Neuronal stem cell (in vitro differentiated cells): ENCODE data around the gene ZFAND3.

ENCODE experiments used
- DNase-seq: peaks from one replicate; pipeline ENCODE4 v3.0.0-alpha.2; 2013; ENCODE audit warnings: low spot score
- H2AFZ ChIP-seq: one replicate; pipeline ENCODE4 v1.6.1; 2013; ENCODE audit warnings: mild to moderate bottlenecking, low read length, inconsistent platforms
- H2AK5ac ChIP-seq: 2 replicates; pipeline ENCODE4 v1.6.1; 2013; ENCODE audit warnings: low read depth, mild to moderate bottlenecking, inconsistent platforms, low read length, moderate library complexity, mixed read lengths
- H2BK120ac ChIP-seq: 2 replicates; pipeline ENCODE4 v1.6.1; 2013; ENCODE audit warnings: low read depth, mild to moderate bottlenecking, inconsistent platforms, low read length, moderate library complexity, mixed read lengths
- H2BK12ac ChIP-seq: one replicate; pipeline ENCODE4 v1.6.1; 2013; ENCODE audit warnings: low read length, inconsistent platforms
- H2BK15ac ChIP-seq: 2 replicates; pipeline ENCODE4 v1.6.1; 2013; ENCODE audit warnings: mild to moderate bottlenecking, low read length, inconsistent platforms, mixed read lengths
- H2BK5ac ChIP-seq: one replicate; pipeline ENCODE4 v1.6.1; 2013; ENCODE audit warnings: inconsistent platforms, mild to moderate bottlenecking, low read length, moderate library complexity
- H3K14ac ChIP-seq: one replicate; pipeline ENCODE4 v1.6.1; 2013; ENCODE audit warnings: low read length, inconsistent platforms
- H3K18ac ChIP-seq: 2 replicates; pipeline ENCODE4 v1.6.1; 2013; ENCODE audit warnings: low read length, inconsistent platforms
- H3K23ac ChIP-seq: 2 replicates; pipeline ENCODE4 v1.6.1; 2013; ENCODE audit warnings: low read depth, mild to moderate bottlenecking, mixed read lengths, low read length, inconsistent platforms; ENCODE audit not compliant: poor library complexity
- H3K27ac ChIP-seq: replicated peaks from 3 replicates; pipeline ENCODE4 v1.5.1; 2013; ENCODE audit warnings: low read length, inconsistent platforms
- H3K27me3 ChIP-seq, 3 experiments: 2 replicates each; pipeline ENCODE4 v1.6.1; 2013; ENCODE audit warnings: low read length in 3 of 3, mild to moderate bottlenecking in 2 of 3, inconsistent platforms in 1 of 3, low read depth in 1 of 3, mixed read lengths in 1 of 3, moderate library complexity in 1 of 3; ENCODE audit not compliant: control insufficient read depth in 3 of 3, insufficient read depth in 3 of 3
- H3K36me3 ChIP-seq, 2 donors: replicated peaks in 1 of 2; 2 replicates each; pipeline ENCODE4 v1.6.1; 2013; ENCODE audit warnings: low read length in 2 of 2; ENCODE audit not compliant: control insufficient read depth in 2 of 2, insufficient read depth in 2 of 2
- H3K4ac ChIP-seq: 2 replicates; pipeline ENCODE4 v1.6.1; 2013; ENCODE audit warnings: inconsistent platforms, mild to moderate bottlenecking, low read length, moderate library complexity
- H3K4me1 ChIP-seq, 2 donors: 1 replicate in 1 of 2; 2 replicates in 1 of 2; pipeline ENCODE4 v1.6.1; 2013; ENCODE audit warnings: low read length in 2 of 2, low read depth in 1 of 2; ENCODE audit not compliant: control insufficient read depth in 2 of 2, insufficient read depth in 1 of 2
- H3K4me2 ChIP-seq: one replicate; pipeline ENCODE4 v1.6.1; 2013; ENCODE audit warnings: mild to moderate bottlenecking, low read length, inconsistent platforms; ENCODE audit not compliant: insufficient read depth, poor library complexity, severe bottlenecking
- H3K4me3 ChIP-seq, 2 donors: 2 replicates each; pipeline ENCODE4 v1.5.1; 2013; ENCODE audit warnings: low read length in 2 of 2, mild to moderate bottlenecking in 2 of 2, inconsistent platforms in 1 of 2, moderate library complexity in 1 of 2
- H3K79me1 ChIP-seq: one replicate; pipeline ENCODE4 v1.6.1; 2013; ENCODE audit warnings: low read depth, mild to moderate bottlenecking, inconsistent platforms, low read length, moderate library complexity
- H3K9ac ChIP-seq: one replicate; pipeline ENCODE4 v1.6.1; 2013; ENCODE audit warnings: mild to moderate bottlenecking, low read depth, low read length, inconsistent platforms; ENCODE audit not compliant: poor library complexity
- H3K9me3 ChIP-seq, 2 donors: replicated peaks in 1 of 2; 2 replicates each; pipeline versions ENCODE3 to v1.6.1; 2013; ENCODE audit warnings: low read length in 2 of 2, mild to moderate bottlenecking in 2 of 2, inconsistent platforms in 1 of 2, low read depth in 1 of 2, mixed read lengths in 1 of 2, moderate library complexity in 1 of 2; ENCODE audit not compliant: control insufficient read depth in 2 of 2, insufficient read depth in 1 of 2
- H4K8ac ChIP-seq: one replicate; pipeline ENCODE4 v1.6.1; 2013; ENCODE audit warnings: low read depth, mild to moderate bottlenecking, inconsistent platforms, low read length, moderate library complexity
- H4K91ac ChIP-seq: one replicate; pipeline ENCODE4 v1.6.1; 2013; ENCODE audit warnings: low read length, low read depth, mild to moderate bottlenecking, inconsistent platforms; ENCODE audit not compliant: poor library complexity
- WGBS, 2 donors: extraction: QIAGEN DNeasy Blood & Tissue Kit; methylation state at CpG; one replicate each; pipeline ENCODE4 v1.1.7; 2013; ENCODE audit warnings: missing lambda C conversion rate in 2 of 2, mixed read lengths in 1 of 2; ENCODE audit not compliant: insufficient read length in 2 of 2, insufficient replicate concordance in 1 of 2; ENCODE audit errors: extremely low coverage in 2 of 2; 5-methylcytosine and 5-hydroxymethylcytosine counted together

The ZFAND3 gene

DNA sequence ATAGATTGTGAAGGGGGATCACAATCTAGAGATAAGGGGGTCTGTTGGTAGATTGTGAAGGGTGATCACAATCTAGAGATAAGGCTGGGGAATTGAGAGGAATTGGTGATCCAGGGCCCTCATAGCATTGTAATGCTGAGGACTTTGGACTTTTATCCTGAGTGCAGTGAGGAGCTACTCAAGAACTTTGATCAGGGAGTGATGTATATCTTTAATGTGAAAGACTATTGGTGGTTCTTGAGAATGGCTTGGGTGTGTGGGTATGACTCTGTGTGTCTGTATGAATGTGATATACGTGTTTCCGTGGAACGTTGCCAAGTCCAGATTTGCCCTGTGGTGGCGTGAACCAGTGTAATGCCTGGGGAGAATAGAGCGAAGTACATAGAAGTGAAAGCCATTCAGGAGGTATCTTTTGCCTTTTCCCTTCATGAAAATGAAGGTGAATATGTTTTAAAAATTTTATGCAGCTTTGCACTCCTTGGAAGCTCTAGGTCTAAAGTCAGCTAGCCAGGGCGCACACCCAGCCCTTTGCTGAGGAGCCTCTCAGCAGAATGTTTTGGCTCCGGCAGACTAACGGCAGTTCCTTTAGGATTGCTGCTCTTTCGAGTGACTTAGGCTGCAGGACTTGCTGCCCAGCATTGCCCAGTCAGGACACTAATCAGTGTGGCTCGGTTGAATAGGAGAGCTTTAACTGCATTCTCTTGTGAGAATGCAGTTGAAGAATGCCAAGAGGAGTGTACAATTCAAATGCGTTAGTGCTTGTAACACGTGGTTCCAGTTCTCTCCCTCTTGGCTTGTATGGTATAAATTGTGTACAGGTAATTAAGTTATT lies 3.5 kb downstream of the ZFAND3 start:
- H2BK15ac ChIP-seq = no peak overlapping the region
- H3K18ac ChIP-seq = no peak overlapping the region
- DNase-seq = peak; percentile 57
- no peak overlapping the region for H3K9ac ChIP-seq
- no peak overlapping the region for H3K14ac ChIP-seq
- H3K27me3 ChIP-seq = no peaks in the 10 kb centered on the region
- H3K79me1 ChIP-seq = peaks cover 5% of the 10 kb centered on the region
- H3K36me3 ChIP-seq = peaks cover 0 to 10% of the 10 kb centered on the region in 2 donors
- no peak overlapping the region for H2BK5ac ChIP-seq
- H2AFZ ChIP-seq = no peak overlapping the region
- no peaks in the 10 kb centered on the region for H3K9me3 ChIP-seq
- peak overlapping the region; percentile 62 for H3K27ac ChIP-seq
- no peak overlapping the region for H3K23ac ChIP-seq
- no peak overlapping the region for H3K4me2 ChIP-seq
- peaks cover 5 to 14% of the 10 kb centered on the region in 2 donors for H3K4me1 ChIP-seq
- no CpG with 5 or more reads among the region's 12 CpGs for WGBS, 2 donors
- H4K91ac ChIP-seq = no peak overlapping the region
- H3K4ac ChIP-seq = no peak overlapping the region
- no peak overlapping the region for H3K4me3 ChIP-seq
- H4K8ac ChIP-seq = no peak overlapping the region
- H2BK120ac ChIP-seq = no peak overlapping the region
- no peak overlapping the region for H2BK12ac ChIP-seq
- H2AK5ac ChIP-seq = no peak overlapping the region

DNA sequence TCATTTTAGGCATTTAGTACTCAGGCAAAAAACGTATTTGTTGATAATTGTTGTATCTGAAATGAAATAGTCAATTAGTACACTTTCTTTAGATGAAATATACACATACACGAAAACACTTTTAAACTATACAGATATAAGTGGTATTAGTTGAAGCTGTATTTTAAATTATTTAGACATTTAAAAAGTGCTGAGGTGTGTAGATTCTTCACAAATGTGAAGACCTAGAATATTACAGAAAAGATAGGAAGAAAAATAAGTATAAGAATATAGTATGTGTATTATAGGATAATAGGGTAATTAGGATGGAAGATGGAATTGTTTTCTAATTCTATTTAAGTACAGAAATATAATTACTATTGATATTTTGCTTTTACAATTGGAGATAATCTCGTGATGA lies 4.6 kb downstream of the ZFAND3 start:
- no peak overlapping the region for H4K8ac ChIP-seq
- no peak overlapping the region for H2BK12ac ChIP-seq
- H3K9me3 ChIP-seq = no peaks in the 10 kb centered on the region
- peaks cover 5 to 14% of the 10 kb centered on the region in 2 donors for H3K4me1 ChIP-seq
- no peak overlapping the region for H3K4ac ChIP-seq
- H2BK120ac ChIP-seq = no peak overlapping the region
- WGBS, 2 donors = no CpG with 5 or more reads among the region's 3 CpGs
- no peak overlapping the region for H3K23ac ChIP-seq
- H3K14ac ChIP-seq = no peak overlapping the region
- H3K27me3 ChIP-seq = no peaks in the 10 kb centered on the region
- H3K79me1 ChIP-seq = peaks cover 5% of the 10 kb centered on the region
- no peak overlapping the region for H2BK5ac ChIP-seq
- H2AFZ ChIP-seq = no peak overlapping the region
- H3K9ac ChIP-seq = no peak overlapping the region
- no peak overlapping the region for H3K4me3 ChIP-seq
- no peak overlapping the region for H4K91ac ChIP-seq
- no peak overlapping the region for H2BK15ac ChIP-seq
- no peak overlapping the region for H3K27ac ChIP-seq
- no peak overlapping the region for H3K18ac ChIP-seq
- H3K36me3 ChIP-seq = peaks cover 0 to 10% of the 10 kb centered on the region in 2 donors
- no peak overlapping the region for H2AK5ac ChIP-seq
- no peak for DNase-seq
- no peak overlapping the region for H3K4me2 ChIP-seq

DNA sequence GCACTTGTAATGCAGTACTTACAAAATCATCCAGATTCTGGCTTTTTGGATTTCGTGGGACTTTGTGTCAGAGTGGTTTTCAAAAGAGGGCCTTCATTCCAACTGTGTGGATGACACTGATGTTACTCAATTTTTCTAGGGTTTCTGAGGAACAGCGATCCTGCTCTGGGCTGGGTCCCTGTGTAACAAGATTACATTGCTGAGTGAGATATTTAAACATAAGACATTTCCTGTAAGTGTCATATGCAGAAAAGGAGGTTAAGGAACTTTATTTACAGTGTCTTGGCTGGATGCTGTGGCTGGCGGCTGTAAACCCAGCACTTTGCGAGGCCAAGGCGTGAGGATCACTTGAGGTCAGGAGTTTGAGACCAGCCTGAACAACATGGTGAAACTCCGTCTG lies 6.7 kb downstream of the ZFAND3 start:
- Histone ChIP-seq H3K27me3 (no peaks in the 10 kb centered on the region), H4K8ac (no peak overlapping the region), H3K14ac (no peak overlapping the region), H2BK15ac (no peak overlapping the region), H2BK5ac (no peak overlapping the region), H3K18ac (no peak overlapping the region), H3K79me1 (peaks cover 5% of the 10 kb centered on the region), H2BK120ac (no peak overlapping the region), H3K4ac (no peak overlapping the region), H3K9me3 (no peaks in the 10 kb centered on the region), H4K91ac (no peak overlapping the region), H3K36me3 (peaks cover 0 to 10% of the 10 kb centered on the region in 2 donors), H3K27ac (no peak overlapping the region), H3K9ac (no peak overlapping the region), H2BK12ac (no peak overlapping the region), H3K4me3 (no peak overlapping the region), H2AFZ (no peak overlapping the region), H2AK5ac (no peak overlapping the region), H3K23ac (no peak overlapping the region), H3K4me2 (no peak overlapping the region), H3K4me1 (peaks cover 5 to 14% of the 10 kb centered on the region in 2 donors)
- no peak for DNase-seq
- WGBS, 2 donors = no CpG with 5 or more reads among the region's 6 CpGs

DNA sequence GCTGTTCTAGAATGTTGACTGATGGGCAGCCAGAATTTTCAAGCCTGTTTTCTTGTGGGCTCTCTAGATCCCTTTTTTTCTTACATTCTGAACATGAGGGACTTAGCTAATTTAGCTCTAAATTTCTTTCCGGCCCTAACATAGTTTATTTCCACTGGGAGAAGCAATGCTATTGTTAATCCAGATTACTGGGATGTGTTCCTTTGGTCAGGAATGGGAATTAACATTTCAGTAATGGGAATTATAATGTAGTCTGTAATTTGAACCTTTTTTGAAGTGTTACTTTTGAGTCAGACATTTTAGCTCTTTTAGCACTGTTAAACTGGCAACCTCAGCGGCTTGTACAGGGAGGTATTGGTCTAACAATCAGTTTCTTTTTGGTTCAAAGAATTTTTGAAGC lies 7.5 kb downstream of the ZFAND3 start:
- H2AFZ ChIP-seq = no peak overlapping the region
- no peak overlapping the region for H3K4ac ChIP-seq
- no peak for DNase-seq
- no CpG with 5 or more reads among the region's 2 CpGs for WGBS, 2 donors
- no peak overlapping the region for H2BK12ac ChIP-seq
- no peak overlapping the region for H4K91ac ChIP-seq
- no peak overlapping the region for H4K8ac ChIP-seq
- H3K4me2 ChIP-seq = no peak overlapping the region
- no peak overlapping the region for H3K9ac ChIP-seq
- H3K4me1 ChIP-seq = peaks cover 5 to 12% of the 10 kb centered on the region in 2 donors
- no peak overlapping the region for H3K27ac ChIP-seq
- H3K27me3 ChIP-seq = no peaks in the 10 kb centered on the region
- no peaks in the 10 kb centered on the region for H3K9me3 ChIP-seq
- H3K23ac ChIP-seq = no peak overlapping the region
- no peak overlapping the region for H3K18ac ChIP-seq
- H2BK15ac ChIP-seq = no peak overlapping the region
- H3K14ac ChIP-seq = no peak overlapping the region
- peaks cover 0 to 8% of the 10 kb centered on the region in 2 donors for H3K36me3 ChIP-seq
- peaks cover 5% of the 10 kb centered on the region for H3K79me1 ChIP-seq
- H2BK5ac ChIP-seq = no peak overlapping the region
- H2BK120ac ChIP-seq = no peak overlapping the region
- H2AK5ac ChIP-seq = no peak overlapping the region
- no peak overlapping the region for H3K4me3 ChIP-seq
